ENCODE measurements around the gene ZNF446. TPM values are rescaled to one million over a fixed set of nuclear protein-coding genes. Genes with fewer than 3 reads are reported as not detected.
"Not testable (repeated sequence)": the region's sequence is repeated elsewhere in the genome, so short reads cannot be mapped to it uniquely, and the experiment has no call there.

ZNF446 gene
- total RNA-seq, 2 experiments from 2014 or later: 4.2 to 5.3 TPM

- Mint-ChIP-seq H3K27ac (peak overlapping the region; percentile 26), H3K4me1 (peaks cover 15% of the 10 kb centered on the region), H3K27me3 (no peaks in the 10 kb centered on the region), H3K9me3 (no peaks in the 10 kb centered on the region), H3K4me3 (no peak overlapping the region), H3K36me3 (peaks cover 2% of the 10 kb centered on the region)
- DNase-seq: no peak
Observed at GRCh38 chr19:58479303-58479702, 3.2 kb downstream of the ZNF446 start.

GRCh38 chr19:58479736-58480480 is 3.8 kb downstream of the ZNF446 start:
- no peaks in the 10 kb centered on the region for H3K27me3 Mint-ChIP-seq

GRCh38 chr19:58480481-58480830 is 4.3 kb downstream of the ZNF446 start:
- no peaks in the 10 kb centered on the region for H3K9me3 Mint-ChIP-seq
- DNase-seq: no peak
- H3K4me1 Mint-ChIP-seq: peaks cover 6% of the 10 kb centered on the region
- H3K4me3 Mint-ChIP-seq: no peak overlapping the region
- H3K27ac Mint-ChIP-seq: no peak overlapping the region
- no peaks in the 10 kb centered on the region for H3K27me3 Mint-ChIP-seq
- H3K36me3 Mint-ChIP-seq: peaks cover 2% of the 10 kb centered on the region

More at GRCh38 chr19:58479736-58480480, 3.8 kb downstream of the ZNF446 start:
- H3K4me1 Mint-ChIP-seq: peaks cover 10% of the 10 kb centered on the region
- H3K27ac Mint-ChIP-seq: no peak overlapping the region
- H3K36me3 Mint-ChIP-seq: peaks cover 2% of the 10 kb centered on the region
- DNase-seq: no peak
- no peak overlapping the region for H3K4me3 Mint-ChIP-seq
- H3K9me3 Mint-ChIP-seq: no peaks in the 10 kb centered on the region

- H3K9me3 Mint-ChIP-seq: no peaks in the 10 kb centered on the region
- H3K36me3 Mint-ChIP-seq: peaks cover 2% of the 10 kb centered on the region
- peaks cover 6% of the 10 kb centered on the region for H3K4me1 Mint-ChIP-seq
- no peaks in the 10 kb centered on the region for H3K27me3 Mint-ChIP-seq
- H3K4me3 Mint-ChIP-seq: no peak overlapping the region
- H3K27ac Mint-ChIP-seq: no peak overlapping the region
- DNase-seq: no peak
Observed at GRCh38 chr19:58480831-58481230, 4.7 kb downstream of the ZNF446 start.

GRCh38 chr19:58482372-58482771 is 6.2 kb downstream of the ZNF446 start:
- Mint-ChIP-seq H3K4me3 (no peak overlapping the region), H3K27ac (no peak overlapping the region)

GRCh38 chr19:58483776-58484175 is 7.6 kb downstream of the ZNF446 start:
- peaks cover 2% of the 10 kb centered on the region for H3K36me3 Mint-ChIP-seq
- no peak overlapping the region for H3K4me3 Mint-ChIP-seq
- peaks cover under 1% of the 10 kb centered on the region for H3K4me1 Mint-ChIP-seq
- no peak overlapping the region for H3K27ac Mint-ChIP-seq
- no peak for DNase-seq
- H3K9me3 Mint-ChIP-seq: no peaks in the 10 kb centered on the region
- H3K27me3 Mint-ChIP-seq: no peaks in the 10 kb centered on the region

More at GRCh38 chr19:58482372-58482771, 6.2 kb downstream of the ZNF446 start:
- no peak for DNase-seq
- Mint-ChIP-seq H3K27me3 (no peaks in the 10 kb centered on the region), H3K4me1 (peaks cover 1% of the 10 kb centered on the region), H3K36me3 (peaks cover 2% of the 10 kb centered on the region), H3K9me3 (no peaks in the 10 kb centered on the region)

GRCh38 chr19:58484349-58484748 is 8.2 kb downstream of the ZNF446 start:
- H3K4me1 Mint-ChIP-seq: not testable (repeated sequence)

GRCh38 chr19:58491393-58491792 is 15.2 kb downstream of the ZNF446 start:
- DNase-seq: no peak
- no peaks in the 10 kb centered on the region for H3K9me3 Mint-ChIP-seq
- no peak overlapping the region for H3K27ac Mint-ChIP-seq
- peaks cover 1% of the 10 kb centered on the region for H3K36me3 Mint-ChIP-seq
- peaks cover 8% of the 10 kb centered on the region for H3K4me1 Mint-ChIP-seq
- no peak overlapping the region for H3K4me3 Mint-ChIP-seq
- no peaks in the 10 kb centered on the region for H3K27me3 Mint-ChIP-seq

More at GRCh38 chr19:58484349-58484748, 8.2 kb downstream of the ZNF446 start:
- not testable (repeated sequence) for H3K36me3 Mint-ChIP-seq, H3K9me3 Mint-ChIP-seq, H3K27ac Mint-ChIP-seq, H3K4me3 Mint-ChIP-seq, DNase-seq, H3K27me3 Mint-ChIP-seq

- DNase-seq: no peak
- H3K9me3 Mint-ChIP-seq: no peaks in the 10 kb centered on the region
- no peak overlapping the region for H3K4me3 Mint-ChIP-seq
- peaks cover 8% of the 10 kb centered on the region for H3K4me1 Mint-ChIP-seq
- H3K27ac Mint-ChIP-seq: no peak overlapping the region
- peaks cover 1% of the 10 kb centered on the region for H3K36me3 Mint-ChIP-seq
- no peaks in the 10 kb centered on the region for H3K27me3 Mint-ChIP-seq
Observed at GRCh38 chr19:58492265-58492664, 16.1 kb downstream of the ZNF446 start.

- DNase-seq: no peak
Observed at GRCh38 chr19:58497634-58498170, 21.6 kb downstream of the ZNF446 start.

GRCh38 chr19:58498316-58499020 is 22.3 kb downstream of the ZNF446 start:
- H3K27me3 Mint-ChIP-seq: no peaks in the 10 kb centered on the region
- peak overlapping the region; percentile 96 for H3K27ac Mint-ChIP-seq
- peaks cover 18% of the 10 kb centered on the region for H3K4me1 Mint-ChIP-seq
- peaks cover 6% of the 10 kb centered on the region for H3K9me3 Mint-ChIP-seq
- H3K36me3 Mint-ChIP-seq: peaks cover 9% of the 10 kb centered on the region
- H3K4me3 Mint-ChIP-seq: peak overlapping the region; percentile 95
- no peak for DNase-seq

More at GRCh38 chr19:58497634-58498170, 21.6 kb downstream of the ZNF446 start:
- Mint-ChIP-seq H3K9me3 (peaks cover 3% of the 10 kb centered on the region), H3K27ac (no peak overlapping the region), H3K4me1 (peaks cover 18% of the 10 kb centered on the region), H3K36me3 (peaks cover 9% of the 10 kb centered on the region), H3K27me3 (no peaks in the 10 kb centered on the region), H3K4me3 (peak overlapping the region; percentile 95)

- H3K27ac Mint-ChIP-seq: peak overlapping the region; percentile 96
- H3K4me1 Mint-ChIP-seq: peaks cover 18% of the 10 kb centered on the region
- peak; percentile 99 for DNase-seq
- H3K36me3 Mint-ChIP-seq: peaks cover 9% of the 10 kb centered on the region
- H3K27me3 Mint-ChIP-seq: no peaks in the 10 kb centered on the region
- peaks cover 8% of the 10 kb centered on the region for H3K9me3 Mint-ChIP-seq
- H3K4me3 Mint-ChIP-seq: peak overlapping the region; percentile 95
Observed at GRCh38 chr19:58499021-58499927, 23.1 kb downstream of the ZNF446 start.

GRCh38 chr19:58500242-58500641 is 24.1 kb downstream of the ZNF446 start:
- Mint-ChIP-seq H3K4me3 (peak overlapping the region; percentile 95), H3K27ac (no peak overlapping the region)

GRCh38 chr19:58507602-58508223 is 31.6 kb downstream of the ZNF446 start:
- H3K4me1 Mint-ChIP-seq, DNase-seq, H3K27me3 Mint-ChIP-seq, H3K27ac Mint-ChIP-seq, H3K4me3 Mint-ChIP-seq: not testable (repeated sequence)
- Mint-ChIP-seq H3K36me3 (peaks cover 13% of the 10 kb centered on the region), H3K9me3 (peaks cover 14% of the 10 kb centered on the region)

More at GRCh38 chr19:58500242-58500641, 24.1 kb downstream of the ZNF446 start:
- no peak for DNase-seq
- H3K9me3 Mint-ChIP-seq: peaks cover 8% of the 10 kb centered on the region
- no peaks in the 10 kb centered on the region for H3K27me3 Mint-ChIP-seq
- peaks cover 18% of the 10 kb centered on the region for H3K4me1 Mint-ChIP-seq
- peaks cover 9% of the 10 kb centered on the region for H3K36me3 Mint-ChIP-seq
